ENCODE data around the gene LLGL1.

Gene LLGL1

GRCh38 chr17:18229771-18230170 lies 4.3 kb downstream of the LLGL1 start:
- ATAC-seq (replicated peaks) (no peak), DNase-seq (no peak)
- no peaks in the 10 kb centered on the region for H3K27me3 Mint-ChIP-seq
- H3K36me3 Mint-ChIP-seq = peaks cover 6 to 7% of the 10 kb centered on the region in 2 donors
- H3K4me3 Mint-ChIP-seq = no peak overlapping the region
- peaks cover 10 to 23% of the 10 kb centered on the region in 2 donors for H3K4me1 Mint-ChIP-seq
- no peak overlapping the region for H3K27ac Mint-ChIP-seq
- H3K9me3 Mint-ChIP-seq = no peaks in the 10 kb centered on the region

- DNase-seq = no peak
- no peak for ATAC-seq (replicated peaks)
- Mint-ChIP-seq H3K27me3 (no peaks in the 10 kb centered on the region), H3K4me1 (peaks cover 7 to 23% of the 10 kb centered on the region in 2 donors), H3K9me3 (no peaks in the 10 kb centered on the region), H3K4me3 (no peak overlapping the region), H3K27ac (no peak overlapping the region), H3K36me3 (peaks cover 9 to 11% of the 10 kb centered on the region in 2 donors)
Measured at GRCh38 chr17:18230288-18231141, 5.1 kb downstream of the LLGL1 start.

GRCh38 chr17:18231164-18231563 lies 5.7 kb downstream of the LLGL1 start:
- peaks cover 4 to 19% of the 10 kb centered on the region in 2 donors for H3K4me1 Mint-ChIP-seq
- no peak overlapping the region for H3K4me3 Mint-ChIP-seq
- ATAC-seq (replicated peaks) (no peak), DNase-seq (no peak)
- H3K36me3 Mint-ChIP-seq = peaks cover 12 to 15% of the 10 kb centered on the region in 2 donors
- no peaks in the 10 kb centered on the region for H3K27me3 Mint-ChIP-seq
- no peaks in the 10 kb centered on the region for H3K9me3 Mint-ChIP-seq
- H3K27ac Mint-ChIP-seq = no peak overlapping the region

GRCh38 chr17:18233803-18234518 lies 8.5 kb downstream of the LLGL1 start:
- Mint-ChIP-seq H3K9me3 (no peaks in the 10 kb centered on the region), H3K36me3 (peaks cover 17 to 25% of the 10 kb centered on the region in 2 donors), H3K27me3 (no peaks in the 10 kb centered on the region), H3K4me1 (no peaks in the 10 kb centered on the region), H3K4me3 (no peak overlapping the region), H3K27ac (no peak overlapping the region)
- ATAC-seq (replicated peaks) = no peak
- DNase-seq = no peak

GRCh38 chr17:18234853-18235380 lies 9.5 kb downstream of the LLGL1 start:
- H3K36me3 Mint-ChIP-seq = peaks cover 20 to 30% of the 10 kb centered on the region in 2 donors
- H3K27ac Mint-ChIP-seq = no peak overlapping the region
- no peaks in the 10 kb centered on the region for H3K9me3 Mint-ChIP-seq
- ATAC-seq (replicated peaks) (no peak), DNase-seq (no peak)
- H3K27me3 Mint-ChIP-seq = no peaks in the 10 kb centered on the region
- H3K4me1 Mint-ChIP-seq = peaks cover 0 to under 1% of the 10 kb centered on the region in 2 donors
- H3K4me3 Mint-ChIP-seq = no peak overlapping the region

GRCh38 chr17:18235743-18236256 lies 10.4 kb downstream of the LLGL1 start:
- Mint-ChIP-seq H3K4me3 (no peak overlapping the region), H3K27me3 (no peaks in the 10 kb centered on the region), H3K4me1 (peaks cover 0 to 1% of the 10 kb centered on the region in 2 donors), H3K9me3 (no peaks in the 10 kb centered on the region), H3K36me3 (peaks cover 21 to 30% of the 10 kb centered on the region in 2 donors), H3K27ac (peak overlapping the region; percentile 34)
- no peak for ATAC-seq (replicated peaks)
- DNase-seq = no peak

GRCh38 chr17:18236494-18236893 lies 11.1 kb downstream of the LLGL1 start:
- Mint-ChIP-seq H3K27ac (no peak overlapping the region), H3K4me3 (no peak overlapping the region), H3K36me3 (peaks cover 24 to 30% of the 10 kb centered on the region in 2 donors), H3K4me1 (peaks cover 0 to 1% of the 10 kb centered on the region in 2 donors), H3K27me3 (no peaks in the 10 kb centered on the region), H3K9me3 (no peaks in the 10 kb centered on the region)
- no peak for ATAC-seq (replicated peaks)
- DNase-seq = no peak

GRCh38 chr17:18237461-18237860 lies 12.0 kb downstream of the LLGL1 start:
- no peak overlapping the region for H3K27ac Mint-ChIP-seq
- H3K4me3 Mint-ChIP-seq = no peak overlapping the region
- DNase-seq (no peak), ATAC-seq (replicated peaks) (no peak)
- peaks cover 26 to 30% of the 10 kb centered on the region in 2 donors for H3K36me3 Mint-ChIP-seq
- no peaks in the 10 kb centered on the region for H3K27me3 Mint-ChIP-seq
- H3K9me3 Mint-ChIP-seq = no peaks in the 10 kb centered on the region
- H3K4me1 Mint-ChIP-seq = peaks cover 0 to 1% of the 10 kb centered on the region in 2 donors

- DNase-seq (no peak), ATAC-seq (replicated peaks) (no peak)
- Mint-ChIP-seq H3K27me3 (no peaks in the 10 kb centered on the region), H3K4me1 (peaks cover 0 to 1% of the 10 kb centered on the region in 2 donors), H3K9me3 (no peaks in the 10 kb centered on the region), H3K27ac (no peak overlapping the region), H3K36me3 (peaks cover 28 to 30% of the 10 kb centered on the region in 2 donors), H3K4me3 (no peak overlapping the region)
Measured at GRCh38 chr17:18238299-18238698, 12.9 kb downstream of the LLGL1 start.

GRCh38 chr17:18240449-18240848 lies 15.0 kb downstream of the LLGL1 start:
- Mint-ChIP-seq H3K27ac (no peak overlapping the region), H3K27me3 (no peaks in the 10 kb centered on the region), H3K4me3 (no peak overlapping the region), H3K9me3 (no peaks in the 10 kb centered on the region), H3K36me3 (peaks cover 24 to 29% of the 10 kb centered on the region in 2 donors), H3K4me1 (peaks cover 0 to 1% of the 10 kb centered on the region in 2 donors)
- DNase-seq (no peak), ATAC-seq (replicated peaks) (no peak)

- peaks cover 24 to 29% of the 10 kb centered on the region in 2 donors for H3K36me3 Mint-ChIP-seq
- DNase-seq = no peak
- peaks cover 0 to 1% of the 10 kb centered on the region in 2 donors for H3K4me1 Mint-ChIP-seq
- no peaks in the 10 kb centered on the region for H3K27me3 Mint-ChIP-seq
- no peak for ATAC-seq (replicated peaks)
- H3K9me3 Mint-ChIP-seq = no peaks in the 10 kb centered on the region
- peak overlapping the region; percentile 17 for H3K27ac Mint-ChIP-seq
- H3K4me3 Mint-ChIP-seq = no peak overlapping the region
Measured at GRCh38 chr17:18241229-18241871, 15.9 kb downstream of the LLGL1 start.

GRCh38 chr17:18245038-18245776 lies 19.8 kb downstream of the LLGL1 start:
- H3K27me3 Mint-ChIP-seq = no peaks in the 10 kb centered on the region
- peaks cover 9 to 13% of the 10 kb centered on the region in 2 donors for H3K4me1 Mint-ChIP-seq
- no peak for DNase-seq
- H3K4me3 Mint-ChIP-seq = no peak overlapping the region
- peaks cover 36 to 49% of the 10 kb centered on the region in 2 donors for H3K36me3 Mint-ChIP-seq
- no peaks in the 10 kb centered on the region for H3K9me3 Mint-ChIP-seq
- ATAC-seq (replicated peaks) = no peak
- H3K27ac Mint-ChIP-seq = no peak overlapping the region

- H3K27ac Mint-ChIP-seq = no peak overlapping the region
- ATAC-seq (replicated peaks) (no peak), DNase-seq (no peak)
- no peaks in the 10 kb centered on the region for H3K27me3 Mint-ChIP-seq
- no peaks in the 10 kb centered on the region for H3K9me3 Mint-ChIP-seq
- peaks cover 46 to 55% of the 10 kb centered on the region in 2 donors for H3K36me3 Mint-ChIP-seq
- H3K4me3 Mint-ChIP-seq = no peak overlapping the region
- H3K4me1 Mint-ChIP-seq = peaks cover 9 to 13% of the 10 kb centered on the region in 2 donors
Measured at GRCh38 chr17:18246109-18246725, 20.8 kb downstream of the LLGL1 start.
